Measurements from ENCODE around the gene THBD.

Gene THBD

GRCh38 chr20:23059846-23060245 is 10.4 kb upstream of the THBD start:
- DNase-seq, result no peak

GRCh38 chr20:23059001-23059400 is 9.5 kb upstream of the THBD start:
- no peak for DNase-seq

DNA sequence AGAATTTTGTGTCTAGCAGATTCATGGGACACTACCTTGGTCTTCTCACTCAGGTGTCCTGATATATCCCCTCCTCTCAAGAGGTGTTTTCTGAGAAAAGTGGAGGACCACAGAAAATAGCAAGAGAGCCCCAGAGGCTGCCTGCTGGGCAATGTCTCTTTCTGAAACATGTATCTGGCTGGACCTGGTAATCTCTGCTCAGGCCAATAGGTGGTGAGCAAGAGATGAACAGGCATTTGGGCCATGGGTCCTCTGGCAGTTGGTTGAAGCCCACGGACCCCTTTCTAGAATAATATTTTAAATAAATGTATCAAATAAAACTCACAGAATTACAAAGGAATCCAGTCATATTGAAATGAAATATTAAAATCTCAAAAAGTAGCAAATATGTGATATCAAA is 8.8 kb upstream of the THBD start:
- no peak for DNase-seq

DNA sequence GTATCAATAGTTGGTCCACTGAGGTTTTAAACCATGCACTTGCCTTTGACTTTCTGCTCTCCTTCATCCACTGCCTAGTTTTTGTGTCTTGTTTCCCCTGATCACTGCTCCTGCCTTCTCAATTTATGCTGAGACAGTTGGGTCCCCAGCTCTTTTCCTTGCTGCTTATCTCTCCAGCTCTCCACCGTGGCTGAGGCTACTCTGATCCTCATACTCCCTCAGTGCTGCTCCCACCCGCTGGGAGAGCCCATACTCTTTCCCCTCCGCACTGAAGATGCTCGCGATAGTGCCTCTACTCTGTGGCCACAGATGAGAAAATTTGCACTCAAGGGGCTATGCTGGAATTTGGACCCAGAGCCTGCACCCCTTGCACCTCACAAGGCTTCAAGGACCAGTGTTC is 3.4 kb upstream of the THBD start:
- DNase-seq, result no peak

GRCh38 chr20:23050847-23051627 is 1.6 kb upstream of the THBD start:
- no peak for DNase-seq

- DNase-seq, result no peak
These were observed 785 bp upstream of the THBD start for GRCh38 chr20:23050076-23050838.

DNA sequence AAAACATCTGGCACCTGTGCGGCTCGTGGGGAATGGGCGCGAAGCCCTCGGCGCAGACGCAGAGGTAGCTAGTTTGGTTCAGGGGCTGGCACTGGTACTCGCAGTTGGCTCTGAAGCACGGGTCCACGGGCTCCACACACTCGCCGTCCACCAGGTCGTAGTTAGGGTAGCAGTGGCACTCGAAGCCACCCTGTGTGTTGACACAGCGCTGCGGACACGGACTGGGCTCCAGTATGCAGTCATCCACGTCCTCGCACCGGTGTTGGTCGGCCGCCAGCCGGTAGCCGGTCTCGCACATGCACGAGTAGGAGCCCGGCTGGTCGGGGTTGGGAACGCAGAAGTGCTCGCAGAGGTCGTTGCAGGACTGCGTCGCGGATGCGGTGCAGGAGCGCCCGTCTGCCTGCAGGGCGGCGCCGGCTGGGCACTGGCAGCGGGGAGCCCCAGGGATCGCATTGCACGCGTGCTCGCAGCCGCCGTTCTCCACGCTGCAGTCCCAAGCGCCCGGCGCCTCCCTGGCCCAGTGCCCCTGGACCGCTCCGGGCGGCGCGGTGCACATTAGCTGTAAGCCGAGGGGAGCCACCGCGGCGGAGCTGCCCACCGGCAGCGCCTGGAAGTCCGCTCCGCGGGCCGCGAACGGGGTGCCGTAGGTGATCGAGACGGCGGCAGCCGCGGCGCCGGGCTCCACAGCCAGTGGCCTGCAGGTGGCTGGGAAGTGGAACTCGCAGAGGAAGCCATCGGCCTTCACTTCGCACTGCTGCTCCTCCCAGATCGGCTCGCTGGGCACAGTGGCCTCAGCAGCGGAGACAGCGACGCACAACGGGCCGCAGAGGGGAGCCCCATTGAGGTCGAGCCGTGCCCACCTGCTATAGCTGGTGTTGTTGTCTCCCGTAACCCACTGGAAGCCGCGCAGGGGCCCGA is 930 bp downstream of the THBD start:
- no peak for DNase-seq

- DNase-seq, result no peak
These were observed 1.7 kb downstream of the THBD start for GRCh38 chr20:23047738-23048214.

DNA sequence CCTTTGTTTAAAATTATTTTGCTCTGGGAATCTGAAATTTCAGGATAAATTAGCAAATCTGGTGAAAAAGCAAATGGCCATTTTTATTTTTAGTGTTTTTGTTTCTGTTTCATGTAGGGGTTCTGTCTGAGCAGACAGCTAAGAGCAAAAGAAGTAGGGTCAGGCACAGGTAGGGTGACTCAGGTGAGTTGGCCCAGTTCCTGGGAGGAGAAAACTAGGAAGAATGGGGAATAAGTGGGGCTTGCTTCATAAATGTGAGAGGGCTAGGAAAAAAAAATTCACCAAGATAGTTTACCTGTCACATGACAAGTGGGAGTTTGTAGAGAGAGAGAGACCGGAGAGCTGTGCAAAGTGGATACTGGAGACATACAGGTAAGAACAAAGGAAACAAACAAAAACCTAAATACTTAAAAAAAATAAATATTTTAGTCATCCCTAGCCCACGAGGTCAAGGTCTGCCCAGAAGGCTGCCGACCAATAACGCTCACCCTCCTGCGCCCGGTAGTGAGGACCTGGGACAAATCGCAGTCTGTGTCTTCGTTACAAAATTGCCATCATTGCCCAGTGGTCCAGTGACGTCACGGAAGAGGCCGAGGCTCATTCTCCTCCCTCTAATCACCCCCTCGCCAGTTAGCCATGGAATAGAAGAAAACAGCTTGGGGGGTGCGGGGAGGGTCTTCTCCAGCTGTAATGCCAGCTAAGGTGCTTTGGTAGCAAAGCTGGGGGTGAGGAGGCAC is 2.3 kb downstream of the THBD start:
- no peak for DNase-seq

DNA sequence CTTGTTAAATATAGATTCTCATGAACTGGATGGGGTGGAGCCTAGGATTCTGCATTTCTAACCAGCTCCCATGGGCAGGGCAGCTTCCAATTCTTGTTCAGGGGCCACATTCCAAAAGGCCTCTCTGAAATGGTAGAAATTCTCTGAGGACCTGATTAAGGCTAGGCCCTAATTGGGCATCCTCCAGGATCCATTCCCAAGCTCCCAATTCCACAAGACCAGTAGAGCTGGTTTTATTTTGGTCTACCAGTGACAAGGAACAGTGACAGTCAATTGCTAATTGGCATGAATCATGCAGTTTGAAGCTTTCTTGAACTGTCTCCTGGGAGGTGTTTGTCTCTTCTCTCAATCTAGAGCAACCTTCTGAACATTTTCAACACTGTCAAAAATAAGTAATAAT is 3.0 kb downstream of the THBD start:
- no peak for DNase-seq

DNA sequence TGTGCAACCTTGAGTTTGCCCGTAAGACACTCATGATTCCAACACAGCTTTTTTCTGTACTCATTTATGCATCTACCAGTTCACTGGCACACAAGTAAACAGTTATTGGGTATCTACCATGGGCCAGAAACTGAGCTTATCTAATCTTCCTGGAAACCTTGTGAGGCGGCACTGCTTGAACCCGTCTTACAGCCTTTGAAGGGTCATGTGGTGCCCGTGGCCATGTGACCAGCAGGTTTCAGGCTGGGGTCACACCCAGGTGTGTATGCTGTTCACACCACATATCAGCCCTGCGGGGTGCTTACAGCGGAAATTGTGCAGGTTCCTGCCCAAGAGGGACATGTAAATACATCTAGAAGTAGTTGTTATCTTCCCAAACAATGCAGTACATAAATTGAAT is 6.1 kb downstream of the THBD start:
- no peak for DNase-seq

DNA sequence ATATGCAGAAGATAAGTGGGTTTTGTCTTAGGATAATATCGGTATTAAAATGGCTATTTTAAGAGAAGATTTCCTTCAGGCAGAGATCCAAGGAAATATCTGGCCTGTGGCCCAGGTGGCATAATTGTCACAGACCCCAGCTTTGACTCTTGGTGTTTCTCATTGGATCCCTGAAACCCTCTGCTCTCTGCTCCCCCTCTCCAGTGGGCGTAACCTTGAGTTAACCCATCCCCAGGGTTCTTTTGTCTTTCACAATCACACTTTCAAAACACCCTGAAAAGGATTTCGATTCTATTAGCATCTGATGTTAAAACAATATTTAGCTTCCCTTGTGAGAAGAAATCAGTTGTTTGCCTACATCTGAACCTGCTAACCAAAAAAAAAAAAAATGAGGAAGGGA is 7.2 kb downstream of the THBD start:
- DNase-seq, result no peak

- DNase-seq, result no peak
These were observed 9.5 kb downstream of the THBD start for GRCh38 chr20:23039885-23040508.

DNA sequence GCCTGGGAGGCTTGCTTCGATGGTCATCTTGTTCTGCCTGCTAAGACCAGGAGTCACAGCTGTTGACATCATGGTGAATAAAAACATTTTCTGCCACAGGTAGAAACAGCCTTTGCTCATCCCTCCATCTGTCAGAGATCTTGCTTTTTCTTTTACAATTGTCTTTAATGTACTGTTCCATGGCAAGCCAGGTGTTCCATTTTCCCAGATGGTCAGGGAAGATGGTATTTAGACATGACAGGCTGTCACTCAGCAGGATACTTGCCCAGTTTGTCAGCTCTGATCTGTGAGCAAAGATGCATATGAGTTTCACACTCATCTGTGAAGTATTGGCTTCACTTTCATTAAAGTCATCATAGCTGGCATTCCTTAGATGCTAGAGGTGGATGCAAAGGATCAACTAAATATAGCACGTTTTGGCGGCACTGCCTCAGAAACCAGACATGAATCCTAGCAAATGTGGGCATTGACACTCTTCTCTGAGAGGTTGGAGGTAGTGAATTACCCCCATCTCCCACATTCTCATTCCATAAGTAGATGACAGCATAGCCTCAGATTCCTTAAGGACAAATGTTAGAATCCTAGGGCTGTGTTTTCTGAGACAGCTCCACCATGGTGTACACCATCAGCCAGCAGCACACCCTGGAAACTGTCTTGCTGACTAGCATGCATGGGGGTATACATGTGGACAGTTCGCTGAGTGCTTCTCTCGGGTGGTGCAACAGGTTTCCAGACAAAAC is 10.2 kb downstream of the THBD start:
- DNase-seq, result no peak

- no peak for DNase-seq
These were observed 12.4 kb downstream of the THBD start for GRCh38 chr20:23037017-23037481.

GRCh38 chr20:23036371-23036770 is 13.1 kb downstream of the THBD start:
- no peak for DNase-seq

- DNase-seq, result no peak
These were observed 13.7 kb downstream of the THBD start for GRCh38 chr20:23035731-23036130.

DNA sequence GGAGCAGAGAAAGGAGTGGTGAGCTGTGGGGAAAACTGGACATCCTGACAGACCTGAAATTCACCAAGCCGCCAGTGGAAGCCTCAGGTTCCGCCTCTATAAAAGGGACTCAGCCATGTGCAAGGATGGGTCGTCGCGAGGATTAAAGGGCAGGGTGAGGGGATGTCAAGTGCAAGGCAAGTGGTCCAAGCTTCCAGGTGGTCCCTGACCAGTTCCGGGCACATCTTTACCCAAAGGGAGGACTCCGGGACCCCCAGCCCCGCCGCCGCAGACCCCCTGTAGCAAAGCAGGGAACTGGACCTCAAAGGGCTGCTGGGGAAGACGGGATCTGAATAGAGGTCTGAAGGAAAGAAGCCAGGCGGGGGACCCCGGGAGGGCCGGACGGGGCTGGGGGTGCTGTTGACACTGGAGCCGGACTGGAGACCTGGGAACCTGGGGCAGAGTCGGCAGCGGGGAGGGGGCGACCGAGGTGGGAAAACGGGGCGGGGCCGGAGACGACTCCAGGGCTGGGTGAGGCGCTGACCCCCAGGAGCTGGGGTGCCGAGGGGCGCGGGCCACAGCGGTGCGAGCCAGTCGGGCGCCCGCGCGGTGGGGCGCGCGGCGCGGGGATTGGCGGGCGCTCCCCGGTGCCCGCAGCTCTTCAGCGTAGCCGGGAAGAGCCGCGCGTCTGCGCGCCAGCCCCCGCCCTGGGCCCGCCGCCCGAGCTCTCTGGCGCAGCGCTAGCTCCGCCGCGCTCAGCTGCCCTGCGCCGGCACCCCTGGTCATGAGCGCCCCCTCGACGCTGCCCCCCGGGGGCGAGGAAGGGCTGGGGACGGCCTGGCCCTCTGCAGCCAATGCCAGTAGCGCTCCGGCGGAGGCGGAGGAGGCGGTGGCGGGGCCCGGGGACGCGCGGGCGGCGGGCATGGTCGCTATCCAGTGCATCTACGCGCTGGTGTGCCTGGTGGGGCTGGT is 14.5 kb downstream of the THBD start, which contains the start of gene SSTR4:
Gene SSTR4 (plus strand): TSS at position 592 of the 951 bp plus-strand sequence. CDS start 172 bp downstream, at position 764.
- DNase-seq, result no peak

DNA sequence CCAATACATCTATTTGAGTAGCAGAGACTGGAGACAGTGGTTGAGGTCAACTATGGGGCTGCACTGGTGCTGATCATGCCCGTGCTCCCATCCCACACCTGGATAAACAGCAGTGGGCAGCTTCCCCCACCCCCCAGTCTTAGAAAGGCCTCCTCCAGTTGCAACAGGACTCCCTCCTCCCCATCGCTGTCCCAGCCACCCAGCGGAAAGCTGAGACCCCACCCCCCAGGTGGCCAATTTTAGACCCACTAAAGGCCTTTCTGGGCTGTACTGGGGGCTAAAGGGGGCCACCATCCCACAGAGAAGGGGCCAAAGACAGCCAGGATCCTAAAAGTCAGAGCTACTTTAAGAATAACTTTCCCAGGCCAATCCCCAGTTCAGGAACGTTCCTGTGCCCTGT is 15.6 kb downstream of the THBD start:
- no peak for DNase-seq

- DNase-seq, result no peak
These were observed 16.8 kb downstream of the THBD start for GRCh38 chr20:23032750-23033078.

Measured in NCI-H1694 treated with DMSO at 0.1 percent for 48 hours (cell line).